Esophagus (tissue), 2 donors: Measurements from ENCODE around the gene CAPSL. TPM values are rescaled to one million over a fixed set of nuclear protein-coding genes. Genes with fewer than 3 reads are reported as not detected.
"Not testable (repeated sequence)": the region's sequence is repeated elsewhere in the genome, so short reads cannot be mapped to it uniquely, and the experiment has no call there.

Source experiments
- H3K27ac ChIP-seq, 2 donors: one replicate each; pipeline ENCODE4 v1.5.1; 2013; ENCODE audit warnings: low read depth in 2 of 2, mild to moderate bottlenecking in 2 of 2, inconsistent platforms in 1 of 2, low read length in 1 of 2, moderate library complexity in 1 of 2
- H3K27me3 ChIP-seq, 2 donors: one replicate each; pipeline ENCODE4 v1.6.1; 2013; ENCODE audit warnings: low read length in 2 of 2, control low read depth in 1 of 2, mild to moderate bottlenecking in 1 of 2; ENCODE audit not compliant: insufficient read depth in 2 of 2, control insufficient read depth in 1 of 2
- H3K36me3 ChIP-seq, 2 donors: one replicate each; pipeline ENCODE4 v1.6.1; 2013; ENCODE audit warnings: low read length in 1 of 2; ENCODE audit not compliant: control insufficient read depth in 2 of 2, insufficient read depth in 2 of 2
- H3K4me1 ChIP-seq, 2 donors: one replicate each; pipeline ENCODE4 v1.6.1; 2013; ENCODE audit warnings: low read length in 1 of 2; ENCODE audit not compliant: control insufficient read depth in 2 of 2, insufficient read depth in 2 of 2
- H3K4me3 ChIP-seq, 2 donors: one replicate each; pipeline ENCODE4 v1.5.1; 2013; ENCODE audit warnings: low read length in 2 of 2, mild to moderate bottlenecking in 2 of 2, low read depth in 1 of 2, moderate library complexity in 1 of 2
- H3K9me3 ChIP-seq, 2 donors: one replicate each; pipeline ENCODE4 v1.6.1; 2013; ENCODE audit warnings: mild to moderate bottlenecking in 2 of 2, low read depth in 1 of 2, low read length in 1 of 2, moderate library complexity in 1 of 2; ENCODE audit not compliant: control insufficient read depth in 2 of 2, insufficient read depth in 1 of 2
- WGBS, 2 donors: extraction: QIAGEN DNeasy Blood & Tissue Kit; methylation state at CpG; one replicate each; pipeline ENCODE4 v1.1.7; 2013; 5-methylcytosine and 5-hydroxymethylcytosine counted together
- polyA plus RNA-seq, 2 donors: library from polyadenylated mRNA; stranded (reverse); fragments of 200-250 nt; gene quantifications; one replicate each; pipeline ENCODE4 v1.2.3, GENCODE V29; 2013
- donor health status: healthy with polysubstance abuse.
- donor health status: Bipolar disorder and iron deficiency.

The CAPSL gene
- polyA plus RNA-seq, 2 donors = not detected

GRCh38 chr5:35894131-35894530, 44.3 kb downstream of the CAPSL start:
- Histone ChIP-seq H3K4me1 (no peaks in the 10 kb centered on the region), H3K27ac (no peak overlapping the region), H3K36me3 (no peaks in the 10 kb centered on the region), H3K4me3 (no peak overlapping the region), H3K27me3 (no peaks in the 10 kb centered on the region), H3K9me3 (no peaks in the 10 kb centered on the region)
- WGBS, 2 donors = 81 to 83% methylated on average over 5 of the region's 5 CpGs

- H3K4me1 ChIP-seq, H3K36me3 ChIP-seq, H3K27me3 ChIP-seq, H3K4me3 ChIP-seq, H3K27ac ChIP-seq, H3K9me3 ChIP-seq: not testable (repeated sequence)
- WGBS, 2 donors = 96% methylated on average over 18 to 23 of the region's 23 CpGs
Measured at GRCh38 chr5:35892799-35893198, 45.6 kb downstream of the CAPSL start.

GRCh38 chr5:35890021-35891020, 48.1 kb downstream of the CAPSL start:
- Histone ChIP-seq H3K4me1 (no peaks in the 10 kb centered on the region), H3K9me3 (no peaks in the 10 kb centered on the region), H3K27me3 (no peaks in the 10 kb centered on the region), H3K4me3 (no peak overlapping the region), H3K36me3 (no peaks in the 10 kb centered on the region), H3K27ac (no peak overlapping the region)
- WGBS, 2 donors = 45 to 46% methylated on average over 5 of the region's 5 CpGs

- Histone ChIP-seq H3K27ac (no peak overlapping the region), H3K27me3 (no peaks in the 10 kb centered on the region), H3K36me3 (no peaks in the 10 kb centered on the region), H3K4me3 (no peak overlapping the region), H3K4me1 (no peaks in the 10 kb centered on the region), H3K9me3 (no peaks in the 10 kb centered on the region)
- WGBS, 2 donors = 58 to 65% methylated on average over 5 of the region's 5 CpGs
Measured at GRCh38 chr5:35887321-35888100, 50.9 kb downstream of the CAPSL start.

GRCh38 chr5:35886381-35886780, 52.0 kb downstream of the CAPSL start:
- Histone ChIP-seq H3K9me3 (no peaks in the 10 kb centered on the region), H3K27me3 (no peaks in the 10 kb centered on the region), H3K4me3 (no peak overlapping the region), H3K36me3 (no peaks in the 10 kb centered on the region), H3K27ac (no peak overlapping the region), H3K4me1 (no peaks in the 10 kb centered on the region)
- 81 to 86% methylated on average over 3 of the region's 3 CpGs for WGBS, 2 donors

GRCh38 chr5:35884773-35885172, 53.6 kb downstream of the CAPSL start:
- H3K4me3 ChIP-seq = no peak overlapping the region
- no peaks in the 10 kb centered on the region for H3K9me3 ChIP-seq
- no peaks in the 10 kb centered on the region for H3K27me3 ChIP-seq
- no peak overlapping the region for H3K27ac ChIP-seq
- H3K4me1 ChIP-seq = no peaks in the 10 kb centered on the region
- H3K36me3 ChIP-seq = no peaks in the 10 kb centered on the region

GRCh38 chr5:35884191-35884769, 54.1 kb downstream of the CAPSL start:
- 61 to 69% methylated on average over 1 of the region's 1 CpG for WGBS, 2 donors
- H3K4me1 ChIP-seq = no peaks in the 10 kb centered on the region
- H3K4me3 ChIP-seq = no peak overlapping the region
- no peaks in the 10 kb centered on the region for H3K9me3 ChIP-seq
- no peaks in the 10 kb centered on the region for H3K36me3 ChIP-seq
- H3K27me3 ChIP-seq = no peaks in the 10 kb centered on the region
- no peak overlapping the region for H3K27ac ChIP-seq

- 62 to 78% methylated on average over 2 of the region's 2 CpGs for WGBS, 2 donors
- Histone ChIP-seq H3K27ac (no peak overlapping the region), H3K4me1 (peaks cover 0 to 2% of the 10 kb centered on the region in 2 donors), H3K9me3 (no peaks in the 10 kb centered on the region), H3K4me3 (no peak overlapping the region), H3K36me3 (no peaks in the 10 kb centered on the region), H3K27me3 (no peaks in the 10 kb centered on the region)
Measured at GRCh38 chr5:35881758-35882157, 56.7 kb downstream of the CAPSL start.

- no peaks in the 10 kb centered on the region for H3K9me3 ChIP-seq
- H3K4me1 ChIP-seq = peaks cover 0 to 2% of the 10 kb centered on the region in 2 donors
- no peak overlapping the region for H3K4me3 ChIP-seq
- H3K36me3 ChIP-seq = no peaks in the 10 kb centered on the region
- H3K27ac ChIP-seq = no peak overlapping the region
- WGBS, 2 donors = 83 to 88% methylated on average over 1 of the region's 1 CpG
- H3K27me3 ChIP-seq = no peaks in the 10 kb centered on the region
Measured at GRCh38 chr5:35880156-35880555, 58.3 kb downstream of the CAPSL start.
